H1 (cell line): ENCODE measurements around the gene ZNF311. TPM values are rescaled to one million over a fixed set of nuclear protein-coding genes. Genes with fewer than 3 reads are reported as not detected.

Experiments
- CTCF ChIA-PET: fragments of 300-600 bp; sonication (Branson Sonifier 250); formaldehyde crosslinking; loops from one replicate; lab custom pipeline; 2021; ENCODE audit not compliant: partially characterized antibody; lab: Charles Lee
- POLR2A ChIA-PET: fragments of 300-600 bp; sonication (Branson Sonifier 250); formaldehyde crosslinking; loops from one replicate; lab custom pipeline; 2021; ENCODE audit warnings: inconsistent platforms; ENCODE audit not compliant: partially characterized antibody; lab: Charles Lee
- DNase-seq, 2 experiments: peaks; one replicate each; pipeline versions ENCODE4 v3.0.0 to v3.0.0-alpha.2; 2010 to 2022; ENCODE audit warnings: low spot score in 2 of 2, low read depth in 1 of 2, mixed read lengths in 1 of 2
- FAIRE-seq: peaks from 2 replicates; lab custom pipeline; 2011; peaks lifted over from hg19 to GRCh38; lab: Jason Lieb, UNC
- H2AFZ ChIP-seq: 2 replicates; pipeline ENCODE4 v1.8.1; 2012; ENCODE audit warnings: low read length, inconsistent platforms
- H2AK5ac ChIP-seq: 2 replicates; pipeline ENCODE4 v1.6.1; 2013; ENCODE audit warnings: low read depth, low read length
- H2BK120ac ChIP-seq: replicated peaks from 2 replicates; pipeline ENCODE3; 2013; ENCODE audit warnings: low read depth, low read length, inconsistent platforms
- H2BK12ac ChIP-seq: 2 replicates; pipeline ENCODE4 v1.6.1; 2013; ENCODE audit warnings: low read depth, low read length
- H2BK15ac ChIP-seq: 2 replicates; pipeline ENCODE4 v1.6.1; 2013; ENCODE audit warnings: low read length
- H2BK20ac ChIP-seq: 2 replicates; pipeline ENCODE4 v1.6.1; 2013; ENCODE audit warnings: low read length
- H2BK5ac ChIP-seq: 2 replicates; pipeline ENCODE4 v1.6.1; 2013; ENCODE audit warnings: low read depth, low read length
- H3K14ac ChIP-seq: 2 replicates; pipeline ENCODE4 v1.6.1; 2013; ENCODE audit warnings: inconsistent platforms; ENCODE audit not compliant: insufficient read length
- H3K18ac ChIP-seq: 2 replicates; pipeline ENCODE4 v1.6.1; 2013; ENCODE audit warnings: low read length; ENCODE audit errors: extremely low read depth
- H3K23ac ChIP-seq: 2 replicates; pipeline ENCODE4 v1.6.1; 2013; ENCODE audit warnings: inconsistent platforms; ENCODE audit not compliant: insufficient read length
- H3K23me2 ChIP-seq: 2 replicates; pipeline ENCODE4 v1.6.1; 2013; ENCODE audit warnings: low read depth, low read length
- H3K27ac ChIP-seq: 2 replicates; pipeline ENCODE4 v1.6.1; 2011; ENCODE audit warnings: low read depth, low read length, inconsistent platforms
- H3K27me3 ChIP-seq, 4 experiments: replicated peaks in 1 of 4; 1 replicate in 1 of 4; 2 replicates in 3 of 4; pipeline versions ENCODE4 v1.6.1 to v1.8.1; 2011 to 2013; ENCODE audit warnings: low read length in 3 of 4, mild to moderate bottlenecking in 3 of 4, inconsistent platforms in 2 of 4, mixed read lengths in 2 of 4, moderate library complexity in 1 of 4; ENCODE audit not compliant: control insufficient read depth in 3 of 4, insufficient read depth in 3 of 4; ENCODE audit errors: extremely low read depth in 1 of 4
- H3K36me3 ChIP-seq, 4 experiments: 2 replicates each; pipeline versions ENCODE4 v1.6.1 to v1.8.1; 2011 to 2013; ENCODE audit warnings: mild to moderate bottlenecking in 4 of 4, low read length in 3 of 4, moderate library complexity in 2 of 4, control low read depth in 1 of 4, inconsistent platforms in 1 of 4; ENCODE audit not compliant: insufficient read depth in 4 of 4, control insufficient read depth in 2 of 4
- H3K4ac ChIP-seq: replicated peaks from 2 replicates; pipeline ENCODE3; 2013; ENCODE audit warnings: low read length, low read depth, mixed read lengths, inconsistent platforms; ENCODE audit not compliant: insufficient read length
- H3K4me1 ChIP-seq, 4 experiments: replicated peaks in 1 of 4; 1 replicate in 1 of 4; 2 replicates in 3 of 4; pipeline versions ENCODE4 v1.6.1 to v1.8.1; 2011 to 2013; ENCODE audit warnings: low read length in 3 of 4, inconsistent platforms in 2 of 4, mixed read lengths in 1 of 4; ENCODE audit not compliant: insufficient read depth in 4 of 4, control insufficient read depth in 3 of 4
- H3K4me2 ChIP-seq, 2 experiments: 2 replicates each; pipeline versions ENCODE4 v1.6.1 to v1.8.1; 2011 to 2013; ENCODE audit warnings: low read depth in 2 of 2, low read length in 2 of 2, control low read depth in 1 of 2, inconsistent platforms in 1 of 2, mild to moderate bottlenecking in 1 of 2; ENCODE audit not compliant: insufficient read depth in 1 of 2
- H3K4me3 ChIP-seq, 4 experiments: fragments of 200-600, 300-600 bp in 1 of 4; sonication (generic), shearing (Covaris generic), sonication (Bioruptor Twin) in 1 of 4; 2 replicates each; pipeline versions ENCODE4 v1.5.1 to v1.8.1; 2011 to 2016; ENCODE audit warnings: low read length in 4 of 4, low read depth in 3 of 4, control low read depth in 2 of 4, inconsistent platforms in 2 of 4, mild to moderate bottlenecking in 2 of 4, mixed read lengths in 1 of 4, moderate library complexity in 1 of 4; ENCODE audit not compliant: insufficient read depth in 2 of 4; ENCODE audit errors: extremely low read depth in 1 of 4
- H3K56ac ChIP-seq: replicated peaks from 2 replicates; pipeline ENCODE3; 2013; ENCODE audit warnings: low read depth, mild to moderate bottlenecking, mixed read lengths, low read length, inconsistent platforms; ENCODE audit not compliant: insufficient read length
- H3K79me1 ChIP-seq: 2 replicates; pipeline ENCODE4 v1.6.1; 2013; ENCODE audit warnings: low read depth, low read length, control low read depth
- H3K79me2 ChIP-seq, 2 experiments: 2 replicates each; pipeline versions ENCODE4 v1.6.1 to v1.8.1; 2012 to 2013; ENCODE audit warnings: low read length in 2 of 2, mild to moderate bottlenecking in 2 of 2, inconsistent platforms in 1 of 2; ENCODE audit not compliant: insufficient read depth in 2 of 2, control insufficient read depth in 1 of 2
- H3K9ac ChIP-seq, 4 experiments: replicated peaks in 1 of 4; 1 replicate in 1 of 4; 2 replicates in 3 of 4; pipeline versions ENCODE4 v1.6.1 to v1.8.1; 2011 to 2013; ENCODE audit warnings: low read depth in 3 of 4, low read length in 3 of 4, control low read depth in 2 of 4, mild to moderate bottlenecking in 2 of 4, moderate library complexity in 2 of 4, inconsistent platforms in 1 of 4; ENCODE audit errors: extremely low read depth in 1 of 4
- H3K9me3 ChIP-seq, 2 experiments: 2 replicates each; pipeline versions ENCODE4 v1.6.1 to v1.8.1; 2012 to 2013; ENCODE audit warnings: mild to moderate bottlenecking in 2 of 2, moderate library complexity in 2 of 2, control low read depth in 1 of 2, inconsistent platforms in 1 of 2, low read depth in 1 of 2, low read length in 1 of 2, mixed read lengths in 1 of 2; ENCODE audit not compliant: insufficient read depth in 2 of 2
- H4K20me1 ChIP-seq, 2 experiments: replicated peaks in 1 of 2; 2 replicates each; pipeline versions ENCODE3 to v1.8.1; 2011 to 2013; ENCODE audit warnings: inconsistent platforms in 2 of 2, low read length in 2 of 2, mild to moderate bottlenecking in 1 of 2; ENCODE audit not compliant: insufficient read depth in 2 of 2, control insufficient read depth in 1 of 2
- H4K5ac ChIP-seq: 2 replicates; pipeline ENCODE4 v1.6.1; 2013; ENCODE audit warnings: low read length, low read depth, mixed read lengths, inconsistent platforms; ENCODE audit not compliant: insufficient read length
- H4K8ac ChIP-seq: 2 replicates; pipeline ENCODE4 v1.8.0; 2013; ENCODE audit warnings: mild to moderate bottlenecking, moderate library complexity, low read length, inconsistent platforms; ENCODE audit not compliant: insufficient read depth; ENCODE audit errors: extremely low read depth
- H4K91ac ChIP-seq: replicated peaks from 2 replicates; pipeline ENCODE3; 2013; ENCODE audit warnings: low read length, mixed read lengths, inconsistent platforms; ENCODE audit not compliant: insufficient read length
- ASH2L ChIP-seq: fragments of 200-600, 300-600 bp; sonication (generic); IDR thresholded peaks from one replicate; pipeline ENCODE4 v1.7.1; 2017; ENCODE audit warnings: low read length
- BCL11A ChIP-seq, 2 experiments: IDR thresholded peaks; one replicate each; pipeline ENCODE4 v1.6.1; 2011; ENCODE audit warnings: low read depth in 2 of 2, low read length in 2 of 2, mild to moderate bottlenecking in 2 of 2
- CEBPB ChIP-seq: IDR thresholded peaks from 2 replicates; pipeline ENCODE4 v1.6.1; 2012; ENCODE audit warnings: low read depth, low read length
- CHD2 ChIP-seq: IDR thresholded peaks from 2 replicates; pipeline ENCODE4 v1.6.1; 2012; ENCODE audit warnings: low read length, improper control_type of control experiment
- EGR1 ChIP-seq: IDR thresholded peaks from 2 replicates; pipeline ENCODE4 v1.6.1; 2011; ENCODE audit warnings: low read depth, low read length, borderline replicate concordance
- JUN ChIP-seq: IDR thresholded peaks from 2 replicates; pipeline ENCODE4 v1.6.1; 2011; ENCODE audit warnings: low read depth, mild to moderate bottlenecking, improper control_type of control experiment, low read length
- NANOG ChIP-seq: IDR thresholded peaks from 2 replicates; pipeline ENCODE4 v1.6.1; 2011; ENCODE audit warnings: low read length, low read depth, mild to moderate bottlenecking, inconsistent platforms; ENCODE audit not compliant: insufficient read depth, poor library complexity, severe bottlenecking
- RAD21 ChIP-seq, 2 experiments: IDR thresholded peaks in 1 of 2; conservative IDR thresholded peaks in 1 of 2; 2 replicates each; pipeline ENCODE4 v1.6.1; 2011; ENCODE audit warnings: low read depth in 2 of 2, low read length in 2 of 2, improper control_type of control experiment in 1 of 2, inconsistent platforms in 1 of 2, mild to moderate bottlenecking in 1 of 2, moderate library complexity in 1 of 2
- RNF2 ChIP-seq: fragments of 200-900, 300-1000 bp; sonication (generic); IDR thresholded peaks from 2 replicates; pipeline ENCODE4 v1.7.1; 2016; ENCODE audit warnings: borderline replicate concordance, low read depth, mild to moderate bottlenecking, antibody characterized with exemption, low read length; ENCODE audit not compliant: poor library complexity, severe bottlenecking; ENCODE audit errors: missing control alignments
- SIRT6 ChIP-seq: IDR thresholded peaks from one replicate; pipeline ENCODE4 v1.7.1; 2012; ENCODE audit warnings: low read length, inconsistent platforms
- SP2 ChIP-seq: IDR thresholded peaks from 2 replicates; pipeline ENCODE4 v1.6.1; 2012; ENCODE audit warnings: mild to moderate bottlenecking, low read length, inconsistent platforms
- TBP ChIP-seq: IDR thresholded peaks from 2 replicates; pipeline ENCODE4 v1.6.1; 2011; ENCODE audit warnings: low read depth, low read length, improper control_type of control experiment
- TCF12 ChIP-seq: IDR thresholded peaks from 2 replicates; pipeline ENCODE4 v1.6.1; 2011; ENCODE audit warnings: low read depth, mild to moderate bottlenecking, low read length
- YY1 ChIP-seq: IDR thresholded peaks from 2 replicates; pipeline ENCODE4 v1.6.1; 2011; ENCODE audit warnings: low read depth, mild to moderate bottlenecking, low read length
- WGBS, 2 experiments: shearing (Covaris generic) in 1 of 2; methylation state at CpG; one replicate each; pipeline versions ENCODE4 v1.1.6 to v1.1.7; 2013 to 2015; ENCODE audit warnings: low lambda C conversion rate in 2 of 2, mixed read lengths in 2 of 2, inconsistent platforms in 1 of 2, low coverage in 1 of 2, missing lambda C conversion rate in 1 of 2; ENCODE audit not compliant: insufficient replicate concordance in 2 of 2, insufficient coverage in 1 of 2, insufficient read length in 1 of 2; ENCODE audit errors: extremely low coverage in 1 of 2, missing lambda C conversion rate in 1 of 2; 5-methylcytosine and 5-hydroxymethylcytosine counted together
- polyA plus RNA-seq, 7 experiments: library from polyadenylated mRNA; depleted of rRNA in 3 of 7; stranded (reverse) in 5 of 7; unstranded in 2 of 7; fragments of >200 nt in 5 of 7; fragments of 200-250 nt in 2 of 7; gene quantifications; 1 replicate in 5 of 7; 2 replicates in 1 of 7; 4 replicates in 1 of 7; pipeline versions ENCODE4 v1.2.1 to v1.2.3, GENCODE V29; 2011 to 2013; ENCODE audit warnings: missing spikeins in 2 of 7, mixed read lengths in 2 of 7
- total RNA-seq: library from RNA; stranded (reverse); fragmentation: NEBNext Ultra II Directional; extraction: Animal tissue kit (Norgen Biotek cat#: 25700); gene quantifications from 2 replicates; pipeline ENCODE4 v1.2.1, GENCODE V29; 2021

Gene ZNF311
- total and polyA plus RNA-seq, 2 of the 8 experiments (the other 6 are each of a cell fraction or from before 2014, with no cell fraction given), result 1.9 to 4.2 TPM

DNA sequence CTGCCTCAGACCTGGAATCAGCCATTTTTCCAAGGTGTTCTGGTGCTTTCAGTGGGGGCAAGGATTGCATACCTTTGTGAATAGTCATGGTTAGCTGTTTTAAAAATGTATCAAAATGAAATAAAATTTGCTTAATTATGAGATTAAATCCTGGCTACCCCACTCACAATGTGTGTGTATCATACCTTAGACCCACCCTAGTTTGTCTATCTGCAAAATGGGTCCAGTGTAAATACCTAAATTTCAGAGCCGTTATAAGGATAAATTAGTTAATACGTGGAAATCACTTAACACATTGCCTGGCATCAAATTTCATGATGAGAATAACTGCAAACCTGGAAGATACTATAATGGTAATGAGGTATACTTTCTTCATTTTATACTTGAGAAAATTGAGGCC lies 3.0 kb upstream of the ZNF311 start:
- H2BK5ac ChIP-seq, result no peak overlapping the region
- H3K23ac ChIP-seq, result no peak overlapping the region
- H3K27ac ChIP-seq, result no peak overlapping the region
- H2AFZ ChIP-seq, result no peak overlapping the region
- H3K79me2 ChIP-seq, result no peaks in the 10 kb centered on the region
- POLR2A ChIA-PET, result no interaction called here
- H3K4ac ChIP-seq, result no peak overlapping the region
- no peak overlapping the region for H2BK12ac ChIP-seq
- no peak overlapping the region for H3K18ac ChIP-seq
- H3K36me3 ChIP-seq, result no peaks in the 10 kb centered on the region
- no peak overlapping the region for H2BK15ac ChIP-seq
- H3K56ac ChIP-seq, result no peak overlapping the region
- no peak overlapping the region for H4K5ac ChIP-seq
- no peak overlapping the region for H2BK120ac ChIP-seq
- H3K23me2 ChIP-seq, result no peaks in the 10 kb centered on the region; the same call in 1 of the 2 replicates
- H3K79me1 ChIP-seq, result no peaks in the 10 kb centered on the region
- 62% methylated on average over 2 of the region's 2 CpGs; no CpG with 5 or more reads in 1 of the 2 experiments for WGBS, 2 experiments
- H2AK5ac ChIP-seq, result no peak overlapping the region
- H4K8ac ChIP-seq, result no peak overlapping the region
- H3K4me3 ChIP-seq, result no peak overlapping the region
- H4K20me1 ChIP-seq, result peaks cover 0 to 2% of the 10 kb centered on the region in 2 experiments
- FAIRE-seq (no peak), DNase-seq (no peak)
- no peak overlapping the region for H3K4me2 ChIP-seq
- no peak overlapping the region for H2BK20ac ChIP-seq
- H4K91ac ChIP-seq, result no peak overlapping the region
- H3K9me3 ChIP-seq, result no peaks in the 10 kb centered on the region
- no peak overlapping the region for H3K9ac ChIP-seq
- CTCF ChIA-PET, result interaction anchor here (2.0 kb wide), 1 partner anchor 8 kb away, joined by 7 read pairs; no protein-coding TSS in a partner anchor
- H3K27me3 ChIP-seq, result peaks cover 0 to 8% (median 4%) of the 10 kb centered on the region in 4 experiments; a peak in 3 of 7 replicates
- no peak overlapping the region for H3K14ac ChIP-seq
- H3K4me1 ChIP-seq, result peaks cover 0 to 2% (median 0%) of the 10 kb centered on the region in 4 experiments; a peak in 1 of 7 replicates
- no peak for TF ChIP-seq CEBPB
- no peak for TF ChIP-seq NANOG
- no peak for TF ChIP-seq YY1
- no peak for TF ChIP-seq RNF2
- TF ChIP-seq BCL11A (IDR thresholded peaks at IDR 0.05; ENCODE audit: low read depth in 2 of 2, low read length in 2 of 2), result no peak
- TF ChIP-seq TCF12, result no peak
- no peak for TF ChIP-seq ASH2L
- no peak for TF ChIP-seq EGR1
- TF ChIP-seq SIRT6, result no peak
- no peak for TF ChIP-seq RAD21 (IDR thresholded peaks at IDR 0.05 in 1 of 2, conservative IDR thresholded peaks at IDR 0.05 in 1 of 2; ENCODE audit: low read depth in 2 of 2, low read length in 2 of 2)
- no peak for TF ChIP-seq TBP
- TF ChIP-seq JUN, result no peak
- no peak for TF ChIP-seq CHD2
- TF ChIP-seq SP2, result no peak
